ENCODE results near the gene FAM149B1. TPM values are rescaled to one million over a fixed set of nuclear protein-coding genes. Genes with fewer than 3 reads are reported as not detected.

FAM149B1 gene
- total RNA-seq, 4 donors from 2014 or later: 2.2 to 6.9 (median 5.6) TPM

DNA sequence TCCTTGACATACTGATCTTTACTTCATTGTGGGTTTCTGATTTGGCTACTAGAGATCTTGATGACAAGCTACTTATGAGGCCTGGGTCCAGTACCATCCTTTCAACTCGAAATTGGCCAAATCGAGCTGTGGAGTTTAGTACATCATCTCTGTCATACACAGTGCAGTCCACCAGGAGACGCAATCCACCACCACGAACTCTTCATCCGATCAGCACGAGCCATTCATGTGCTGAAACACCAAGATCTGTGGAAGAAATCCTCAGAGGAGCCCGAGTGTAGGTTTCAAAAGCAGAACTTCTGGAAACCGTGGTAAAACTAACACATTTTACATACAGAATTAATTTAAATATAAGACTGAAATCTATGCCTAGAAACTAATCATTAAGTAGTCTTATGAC, 65.0 kb downstream of the FAM149B1 start:
- H3K9me3 ChIP-seq: no peaks in the 10 kb centered on the region
- H3K27ac ChIP-seq: peak overlapping the region in 1 of 4 donors; percentile 41
- H3K4me1 ChIP-seq: peaks cover 16 to 22% of the 10 kb centered on the region in 2 donors
- DNase-seq (no peak), ATAC-seq (no peak)
- no peak overlapping the region for H3K4me3 ChIP-seq
- H3K27me3 ChIP-seq: no peaks in the 10 kb centered on the region
- in situ Hi-C loops (cut with MboI; ENCODE audit: low sequenced_read_pairs in 4 of 4) (no loop called here), intact Hi-C loops (cut with DNase I; ENCODE audit: low total_unique reads) (no loop called here)
- TF ChIP-seq, protein P1, sequence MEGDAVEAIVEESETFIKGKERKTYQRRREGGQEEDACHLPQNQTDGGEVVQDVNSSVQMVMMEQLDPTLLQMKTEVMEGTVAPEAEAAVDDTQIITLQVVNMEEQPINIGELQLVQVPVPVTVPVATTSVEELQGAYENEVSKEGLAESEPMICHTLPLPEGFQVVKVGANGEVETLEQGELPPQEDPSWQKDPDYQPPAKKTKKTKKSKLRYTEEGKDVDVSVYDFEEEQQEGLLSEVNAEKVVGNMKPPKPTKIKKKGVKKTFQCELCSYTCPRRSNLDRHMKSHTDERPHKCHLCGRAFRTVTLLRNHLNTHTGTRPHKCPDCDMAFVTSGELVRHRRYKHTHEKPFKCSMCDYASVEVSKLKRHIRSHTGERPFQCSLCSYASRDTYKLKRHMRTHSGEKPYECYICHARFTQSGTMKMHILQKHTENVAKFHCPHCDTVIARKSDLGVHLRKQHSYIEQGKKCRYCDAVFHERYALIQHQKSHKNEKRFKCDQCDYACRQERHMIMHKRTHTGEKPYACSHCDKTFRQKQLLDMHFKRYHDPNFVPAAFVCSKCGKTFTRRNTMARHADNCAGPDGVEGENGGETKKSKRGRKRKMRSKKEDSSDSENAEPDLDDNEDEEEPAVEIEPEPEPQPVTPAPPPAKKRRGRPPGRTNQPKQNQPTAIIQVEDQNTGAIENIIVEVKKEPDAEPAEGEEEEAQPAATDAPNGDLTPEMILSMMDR (IDR thresholded peaks at IDR 0.05 in 4 of 5, conservative IDR thresholded peaks at IDR 0.05 in 1 of 5): no peak
- TF ChIP-seq POLR2A (IDR thresholded peaks at IDR 0.05): no peak
- H3K36me3 ChIP-seq: no peaks in the 10 kb centered on the region

DNA sequence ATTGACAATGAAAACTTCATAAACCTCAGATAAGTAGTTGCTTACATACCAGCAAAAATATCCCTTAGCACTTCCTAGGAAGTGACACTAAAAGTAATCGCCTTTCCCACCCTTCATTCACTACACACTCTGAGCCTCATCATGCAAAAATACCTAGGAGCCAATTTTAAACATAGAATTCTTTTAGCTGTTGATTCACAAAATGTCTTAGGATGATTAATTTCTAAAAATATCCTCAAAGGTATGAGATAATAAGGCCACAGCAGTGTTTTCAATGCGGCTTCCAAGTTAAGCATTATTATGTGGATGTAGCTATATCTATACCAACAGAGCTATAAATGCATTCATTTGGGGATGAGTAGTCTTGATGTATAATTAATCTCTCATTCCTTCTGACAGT, 66.0 kb downstream of the FAM149B1 start:
- H3K27ac ChIP-seq: peak overlapping the region in 3 of 4 donors; percentile 4 to 50 (median 41)
- no peak for TF ChIP-seq POLR2A (IDR thresholded peaks at IDR 0.05)
- TF ChIP-seq, protein P1 (IDR thresholded peaks at IDR 0.05 in 4 of 5, conservative IDR thresholded peaks at IDR 0.05 in 1 of 5): no peak
- peak in 1 of 2 donors; percentile 33 for ATAC-seq

DNA sequence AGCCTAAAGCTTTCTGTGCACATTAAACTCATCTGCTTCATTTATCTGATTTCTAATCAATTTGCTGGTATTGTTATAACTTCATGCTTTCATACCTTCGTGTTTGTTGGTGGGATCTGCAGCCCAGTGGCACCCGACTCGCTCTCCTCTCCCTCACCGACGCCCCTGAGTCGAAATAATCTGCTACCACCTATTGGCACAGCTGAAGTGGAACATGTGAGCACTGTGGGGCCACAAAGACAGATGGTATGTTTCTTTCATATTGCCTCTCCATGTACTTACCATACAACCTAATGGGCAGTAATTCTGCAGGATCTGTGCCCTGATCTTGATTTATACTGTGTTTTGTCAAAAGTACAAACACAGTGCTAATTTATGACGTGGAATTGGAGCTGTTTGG, 66.8 kb downstream of the FAM149B1 start:
- Histone ChIP-seq H3K27me3 (no peaks in the 10 kb centered on the region), H3K36me3 (peaks cover 0 to 3% of the 10 kb centered on the region in 2 donors), H3K9me3 (no peaks in the 10 kb centered on the region), H3K4me1 (peaks cover 9 to 14% of the 10 kb centered on the region in 2 donors), H3K4me3 (no peak overlapping the region), H3K27ac (no peak overlapping the region)
- TF ChIP-seq, protein P1 (IDR thresholded peaks at IDR 0.05 in 4 of 5, conservative IDR thresholded peaks at IDR 0.05 in 1 of 5): no peak
- TF ChIP-seq POLR2A (IDR thresholded peaks at IDR 0.05): no peak
- intact Hi-C loops (cut with DNase I; ENCODE audit: low total_unique reads) (no loop called here), in situ Hi-C loops (cut with MboI; ENCODE audit: low sequenced_read_pairs in 4 of 4) (no loop called here)
- DNase-seq (no peak), ATAC-seq (no peak)

More for the DNA sequence above, 66.0 kb downstream of the FAM149B1 start:
- in situ Hi-C loops (cut with MboI; ENCODE audit: low sequenced_read_pairs in 4 of 4): no loop called here
- Histone ChIP-seq H3K9me3 (no peaks in the 10 kb centered on the region), H3K4me1 (peaks cover 16 to 22% of the 10 kb centered on the region in 2 donors), H3K36me3 (no peaks in the 10 kb centered on the region), H3K27me3 (no peaks in the 10 kb centered on the region), H3K4me3 (no peak overlapping the region)
- intact Hi-C loops (cut with DNase I; ENCODE audit: low total_unique reads): no loop called here
- DNase-seq: no peak

DNA sequence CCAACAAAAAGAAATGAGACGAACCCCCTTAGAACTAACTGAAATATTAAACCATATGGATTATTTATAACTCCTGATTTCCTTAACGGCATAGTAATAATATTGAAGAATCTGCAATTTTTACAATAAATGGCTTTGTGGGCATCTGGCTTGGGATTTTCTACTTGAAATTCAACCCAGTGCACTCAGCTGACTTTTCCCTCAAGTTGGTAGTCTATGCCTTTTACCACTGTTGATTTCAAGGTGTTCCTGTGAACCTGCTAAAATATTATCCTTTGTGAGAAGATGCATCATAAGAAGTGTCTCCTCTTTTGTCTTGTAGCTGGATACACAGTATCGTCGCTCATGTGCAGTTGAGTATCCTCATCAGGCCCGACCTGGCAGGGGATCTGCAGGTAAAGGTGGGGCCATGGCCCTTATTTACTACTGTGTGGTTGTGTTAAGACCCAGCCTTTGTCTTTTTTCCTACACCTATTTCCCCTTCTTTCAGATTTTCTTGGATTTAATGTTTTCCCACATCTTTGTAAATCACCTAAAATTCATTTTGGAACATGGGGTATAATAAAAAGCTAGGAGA, 71.2 kb downstream of the FAM149B1 start:
- H3K9me3 ChIP-seq: no peaks in the 10 kb centered on the region
- peaks cover 0 to 2% of the 10 kb centered on the region in 2 donors for H3K4me1 ChIP-seq
- in situ Hi-C loops (cut with MboI; ENCODE audit: low sequenced_read_pairs in 4 of 4) (no loop called here), intact Hi-C loops (cut with DNase I; ENCODE audit: low total_unique reads) (no loop called here)
- ATAC-seq: no peak
- TF ChIP-seq, protein P1 (IDR thresholded peaks at IDR 0.05 in 4 of 5, conservative IDR thresholded peaks at IDR 0.05 in 1 of 5): no peak
- TF ChIP-seq POLR2A (IDR thresholded peaks at IDR 0.05): no peak
- DNase-seq: no peak
- H3K36me3 ChIP-seq: peaks cover 0 to 45% of the 10 kb centered on the region in 2 donors
- H3K4me3 ChIP-seq: no peak overlapping the region
- H3K27ac ChIP-seq: no peak overlapping the region
- no peaks in the 10 kb centered on the region for H3K27me3 ChIP-seq

DNA sequence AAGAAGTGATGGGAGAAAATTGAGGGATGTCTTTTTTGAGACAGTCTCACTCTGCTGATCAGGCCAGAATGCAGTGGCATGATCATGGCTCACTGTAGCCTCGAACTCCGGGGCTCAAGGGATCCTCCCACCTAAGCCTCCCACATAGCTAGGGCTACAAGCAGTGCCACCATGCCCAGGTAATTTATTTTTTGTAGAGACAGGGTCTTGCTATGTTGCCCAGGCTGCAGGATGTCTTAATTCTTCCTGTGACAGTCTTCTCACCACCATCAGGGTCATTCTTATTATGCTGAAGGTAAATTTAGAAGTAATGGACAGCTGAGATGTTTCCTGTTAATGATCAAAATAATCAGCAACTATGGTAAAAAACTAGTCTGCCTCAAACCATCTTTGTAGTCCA, 72.0 kb downstream of the FAM149B1 start:
- TF ChIP-seq, protein P1 (IDR thresholded peaks at IDR 0.05 in 4 of 5, conservative IDR thresholded peaks at IDR 0.05 in 1 of 5): no peak
- TF ChIP-seq POLR2A (IDR thresholded peaks at IDR 0.05): no peak
- Histone ChIP-seq H3K4me3 (no peak overlapping the region), H3K4me1 (no peaks in the 10 kb centered on the region), H3K27me3 (no peaks in the 10 kb centered on the region), H3K27ac (no peak overlapping the region), H3K9me3 (no peaks in the 10 kb centered on the region), H3K36me3 (peaks cover 0 to 52% of the 10 kb centered on the region in 2 donors)
- DNase-seq (no peak), ATAC-seq (no peak)
- in situ Hi-C loops (cut with MboI; ENCODE audit: low sequenced_read_pairs in 4 of 4): no loop called here
- intact Hi-C loops (cut with DNase I; ENCODE audit: low total_unique reads): no loop called here

Measured in gastrocnemius medialis (tissue), 4 donors.